Fibroblast of skin of back (primary cell): Measurements from ENCODE around the gene ZNF730. TPM values are rescaled to one million over a fixed set of nuclear protein-coding genes. Genes with fewer than 3 reads are reported as not detected.
"Not testable (repeated sequence)": the region's sequence is repeated elsewhere in the genome, so short reads cannot be mapped to it uniquely, and the experiment has no call there.

ENCODE experiments used
- DNase-seq: peaks from one replicate; pipeline ENCODE4 v3.0.0-alpha.2; 2013
- polyA plus RNA-seq, 2 experiments: library from polyadenylated mRNA; unstranded; fragments of 120-200 nt; gene quantifications; one replicate each; pipeline ENCODE4 v1.2.1, GENCODE V29; 2013; ENCODE audit not compliant: insufficient read length in 2 of 2

Gene ZNF730
- polyA plus RNA-seq (2013, experiment 1 of 2; ENCODE audit: insufficient read length): 0.99 TPM
- 0.34 TPM for polyA plus RNA-seq (2013, experiment 2 of 2; ENCODE audit: insufficient read length)

DNA sequence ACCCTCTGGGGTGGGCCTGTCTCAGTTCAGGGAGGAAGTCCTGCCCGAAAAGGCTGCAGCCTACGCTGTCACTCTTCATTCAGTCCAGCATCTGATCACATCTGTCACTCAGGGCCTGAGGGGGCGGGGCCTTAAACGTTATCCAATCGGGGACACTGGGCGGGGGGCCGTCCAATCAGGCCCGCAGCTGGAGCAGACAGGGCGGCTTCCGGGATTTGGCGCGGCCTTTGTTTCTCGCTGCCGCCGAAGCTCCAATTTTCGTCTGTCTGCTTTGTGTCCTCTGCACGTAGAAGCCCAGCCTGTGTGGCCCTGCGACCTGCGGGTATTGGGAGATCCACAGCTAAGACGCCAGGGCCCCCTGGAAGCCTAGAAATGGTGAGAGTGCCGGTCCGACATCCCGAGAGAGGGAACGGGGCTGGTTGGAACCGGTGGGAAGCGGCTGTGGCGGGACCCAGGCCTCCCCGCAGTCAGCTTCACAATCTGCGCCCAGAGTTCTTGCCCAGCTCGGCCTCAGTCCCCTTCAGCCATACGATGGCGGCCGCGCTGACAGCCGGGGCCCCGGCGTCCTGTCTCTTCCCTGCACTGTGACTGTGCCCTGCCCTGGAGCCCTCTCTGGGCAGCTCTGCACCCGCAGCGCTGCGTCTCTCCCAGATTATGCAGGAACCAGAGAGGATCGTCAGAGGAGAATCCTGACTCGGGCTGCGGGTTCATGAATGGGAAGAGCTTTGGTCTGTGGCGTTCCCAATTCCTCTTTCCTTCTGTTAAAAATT, at the start of gene ZNF730:
TSS of gene ZNF730 (plus strand) at position 224 of the 770 bp plus-strand sequence. CDS start at position 373, 149 bp downstream.
- peak; percentile 80 for DNase-seq

DNA sequence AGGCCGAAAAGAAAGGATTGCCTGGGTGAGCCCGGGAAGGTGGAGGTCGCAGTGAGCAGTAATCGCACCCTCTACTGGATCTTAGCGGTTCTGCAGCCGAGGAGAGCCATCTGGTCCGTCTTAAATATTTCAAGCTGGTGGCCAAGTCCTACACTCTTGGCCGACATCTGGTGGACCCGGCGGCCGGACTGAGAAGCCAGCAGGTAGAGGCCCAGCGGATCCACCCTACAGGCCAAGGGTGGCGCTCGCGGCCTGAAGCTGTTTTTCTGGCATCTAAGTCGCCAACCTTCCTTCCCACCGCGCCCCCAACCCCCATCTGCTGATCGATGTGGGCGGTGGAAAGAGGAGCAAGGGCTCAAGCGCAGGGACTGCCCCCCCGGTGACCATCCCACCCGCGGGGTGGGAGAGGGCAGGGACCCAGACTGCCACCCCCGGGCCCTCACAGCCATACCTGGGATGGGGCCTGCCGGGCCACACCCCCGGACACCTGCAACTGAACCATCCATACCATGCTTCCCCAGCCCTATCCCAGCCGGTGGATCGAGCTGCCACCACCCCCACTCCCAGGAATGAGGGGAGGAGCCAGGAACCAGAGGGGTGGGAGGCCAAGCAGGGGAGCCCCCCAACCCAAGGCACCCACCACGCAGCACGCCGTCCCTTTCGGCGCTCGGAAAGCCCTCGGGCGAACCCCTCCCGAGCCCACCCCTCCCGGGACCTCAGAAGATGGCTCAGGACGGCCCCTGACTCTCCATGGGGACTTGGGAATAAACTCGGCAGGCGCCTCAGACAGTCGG, 46.3 kb upstream of the ZNF730 start:
- DNase-seq: peak; percentile 33

DNA sequence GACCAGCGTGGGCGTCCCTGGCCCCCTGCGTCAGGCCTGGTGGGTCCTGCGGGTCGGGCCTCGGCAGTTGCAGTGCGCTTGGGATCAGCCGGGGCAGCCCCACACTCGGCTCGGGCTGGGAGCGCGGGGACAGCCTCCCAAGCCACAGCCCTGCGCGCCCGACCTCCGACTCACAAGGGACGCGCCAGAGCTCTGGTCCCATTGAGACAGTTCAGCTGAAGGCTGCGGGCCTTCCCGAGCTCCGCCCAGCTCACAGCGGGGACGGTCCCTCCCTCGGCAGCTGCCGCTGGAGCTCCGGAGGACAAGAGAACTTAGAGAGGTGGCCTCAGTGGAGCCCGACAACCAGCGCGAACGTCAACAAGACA, 45.7 kb upstream of the ZNF730 start:
- DNase-seq: peak; percentile 37

DNA sequence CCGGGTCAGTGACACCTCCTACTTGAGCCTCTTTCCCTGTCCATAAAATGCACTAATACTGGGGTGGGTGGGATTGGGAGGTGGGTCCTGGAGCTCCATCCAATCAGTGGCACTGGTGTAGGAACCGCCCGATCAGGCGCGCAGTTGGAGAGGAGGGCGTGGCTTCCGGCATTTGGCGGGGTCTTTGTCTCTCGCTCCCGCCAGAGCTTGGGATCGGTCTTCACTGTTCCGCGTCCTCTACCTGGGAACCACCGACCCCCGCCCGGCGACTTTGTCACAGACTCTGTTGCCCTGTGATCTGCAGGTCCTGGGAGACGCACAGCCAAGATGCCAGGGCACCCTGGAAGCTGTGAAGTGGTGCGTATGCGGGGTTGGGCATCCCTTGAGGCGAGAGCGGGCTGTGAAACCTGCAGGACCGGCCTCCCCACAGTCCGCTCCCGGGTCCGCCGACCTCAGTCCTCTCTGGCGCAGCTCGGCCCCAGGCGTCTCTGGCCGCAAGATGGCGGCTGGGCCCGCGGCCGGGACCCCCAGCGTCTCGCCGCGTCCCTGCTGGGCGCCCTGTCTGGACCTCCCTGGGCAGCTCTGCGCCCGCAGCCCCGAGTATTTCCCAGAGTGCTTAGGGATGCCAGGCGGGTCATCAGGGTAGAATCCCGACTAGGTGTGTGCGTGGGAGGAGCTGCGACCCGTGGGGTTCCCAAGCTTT, 41.6 kb upstream of the ZNF730 start:
- DNase-seq: peak; percentile 77

DNA sequence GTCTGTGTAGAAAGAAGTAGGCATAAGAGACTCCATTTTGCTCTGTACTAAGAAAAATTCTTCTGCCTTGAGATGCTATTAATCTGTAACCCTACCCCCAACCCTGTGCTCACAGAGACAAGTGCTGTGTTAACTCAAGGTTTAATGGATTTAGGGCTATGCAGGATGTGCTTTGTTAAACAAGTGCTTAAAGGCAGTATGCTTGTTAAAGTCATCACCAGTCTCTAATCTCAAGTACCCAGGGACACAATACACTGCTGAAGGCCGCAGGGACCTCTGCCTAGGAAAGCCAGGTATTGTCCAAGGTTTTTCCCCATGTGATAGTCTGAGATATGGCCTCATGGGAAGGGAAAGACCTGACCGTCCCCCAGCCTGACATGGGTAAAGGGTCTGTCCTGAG, 39.0 kb upstream of the ZNF730 start:
- not testable (repeated sequence) for DNase-seq

DNA sequence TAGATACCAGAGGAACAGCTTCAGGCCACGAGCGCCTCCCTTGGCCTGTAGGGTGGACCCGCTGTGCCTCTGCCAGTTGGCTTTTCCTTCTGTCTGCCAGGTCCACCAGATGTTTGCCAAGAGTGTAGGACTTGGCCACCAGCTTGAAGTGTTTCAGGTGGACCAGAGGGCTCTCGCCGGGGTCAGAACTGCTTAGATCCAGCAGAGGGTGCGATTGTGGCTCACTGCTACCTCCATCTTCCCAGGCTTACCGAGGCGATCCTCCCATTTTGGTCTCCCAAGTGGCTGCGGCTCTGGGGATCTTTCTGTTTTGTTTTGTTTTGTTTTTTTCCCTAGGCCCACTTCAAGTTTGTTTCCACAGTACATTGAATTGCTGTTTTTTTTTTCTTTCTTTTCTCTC, 23.0 kb upstream of the ZNF730 start:
- DNase-seq: no peak

DNA sequence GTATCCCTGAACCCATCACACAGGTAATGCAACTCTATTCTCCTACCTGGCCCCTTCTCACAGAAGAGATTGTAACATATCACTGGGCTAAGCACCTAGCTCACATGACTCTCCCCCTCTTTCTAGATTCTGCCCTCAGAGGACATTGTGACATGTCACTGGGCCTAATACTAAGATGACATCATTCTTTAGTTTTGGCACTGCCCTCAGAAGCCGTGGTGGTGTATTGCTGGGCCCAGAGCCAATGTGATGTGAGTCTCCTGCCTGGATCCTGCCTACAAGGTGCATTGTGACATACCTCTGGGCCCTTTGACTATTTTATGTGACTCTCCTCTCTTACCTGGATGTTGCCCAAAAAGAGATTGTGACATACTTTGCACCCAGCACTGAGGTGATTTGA, 21.4 kb upstream of the ZNF730 start:
- no peak for DNase-seq

DNA sequence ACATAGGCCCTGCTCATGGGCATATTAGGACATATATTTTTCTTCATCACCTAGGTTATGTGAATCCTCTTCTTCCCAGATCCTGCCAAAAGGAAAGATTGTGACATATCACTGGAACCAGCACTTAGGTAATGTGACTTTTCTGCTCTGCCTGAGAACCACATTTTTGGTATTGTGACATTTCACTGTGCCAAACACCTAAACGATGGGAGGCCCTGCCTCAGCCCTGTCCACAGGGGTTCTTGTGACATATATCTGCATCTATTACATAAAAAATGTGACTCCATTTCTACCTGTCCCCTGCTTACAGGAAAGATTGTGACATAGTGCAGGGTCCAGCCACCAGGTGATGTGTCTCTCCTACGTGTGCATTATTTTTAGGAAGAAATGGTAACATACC, 18.5 kb upstream of the ZNF730 start:
- no peak for DNase-seq

DNA sequence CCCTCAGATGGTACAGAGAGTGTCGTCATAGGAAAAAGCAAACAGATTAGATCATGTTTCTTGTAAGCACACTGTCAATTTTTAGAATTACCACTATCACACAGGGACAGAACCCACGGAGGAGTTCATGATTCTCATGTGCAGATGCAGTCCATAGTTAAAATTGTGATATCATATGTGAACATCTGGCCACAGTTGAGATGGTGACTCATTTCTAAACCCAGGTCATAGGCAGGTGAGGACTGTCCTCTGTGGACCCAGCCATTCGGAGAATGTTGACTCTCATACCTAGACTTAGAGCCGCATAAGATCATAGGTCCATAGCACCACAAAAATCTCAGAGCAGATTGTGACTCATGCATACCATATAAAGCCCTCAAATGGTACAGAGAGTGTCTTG, 17.8 kb upstream of the ZNF730 start:
- DNase-seq: no peak

DNA sequence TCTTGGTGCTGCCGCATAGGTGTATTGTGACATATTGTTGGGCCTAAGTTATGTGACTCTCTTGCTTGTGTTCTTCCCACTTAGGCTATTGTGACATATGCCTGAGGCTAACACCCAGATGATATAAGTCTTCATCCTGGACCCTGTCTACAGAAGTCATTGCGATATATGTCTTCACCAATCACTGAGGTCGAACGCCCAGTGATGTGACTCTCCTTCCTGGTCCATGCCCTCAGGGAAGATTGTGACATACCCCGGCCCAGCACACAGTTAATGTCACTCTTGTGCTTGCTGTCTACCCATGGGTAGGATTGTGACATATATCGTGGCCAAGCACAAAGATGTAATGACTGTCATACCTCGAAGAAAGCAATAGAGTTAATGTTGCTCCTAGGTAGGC, 16.9 kb upstream of the ZNF730 start:
- no peak for DNase-seq

DNA sequence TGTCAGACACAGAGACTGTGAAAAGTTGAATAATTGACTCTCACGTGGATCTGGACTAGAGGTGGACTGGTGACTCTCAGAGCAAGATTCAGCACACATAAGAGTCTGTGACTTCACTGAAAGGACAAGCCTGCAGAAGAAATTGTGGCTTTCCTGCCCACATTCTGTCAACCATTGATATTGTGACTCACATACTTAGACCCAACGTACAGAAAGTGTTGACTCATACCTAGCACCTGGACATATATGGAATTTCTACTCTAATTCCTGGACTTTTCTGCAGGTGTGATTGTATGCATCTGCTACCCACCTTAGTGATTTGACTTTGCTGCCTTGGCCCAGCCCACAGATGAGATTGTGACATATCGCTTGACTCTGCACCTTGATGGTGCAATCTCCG, 15.6 kb upstream of the ZNF730 start:
- no peak for DNase-seq

DNA sequence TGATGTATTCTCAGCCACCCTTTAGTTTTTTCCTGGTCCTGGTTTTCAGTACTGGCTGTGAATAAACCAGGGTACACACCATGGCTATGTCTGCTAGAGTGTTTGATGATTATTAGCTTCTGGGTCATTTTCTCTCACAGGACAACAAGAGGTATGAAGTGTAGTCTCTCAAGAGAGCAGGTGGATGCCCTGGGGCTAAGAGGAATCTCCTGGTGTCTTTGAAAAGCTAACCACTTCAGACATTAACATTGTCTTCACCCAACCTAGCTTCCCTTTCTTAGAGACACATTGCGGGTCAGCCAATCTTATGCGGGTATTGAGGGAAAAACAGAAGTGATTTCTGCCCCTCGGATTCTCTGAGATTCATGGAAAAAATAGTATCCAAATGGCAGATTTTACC, 1.6 kb downstream of the ZNF730 start:
- DNase-seq: no peak

DNA sequence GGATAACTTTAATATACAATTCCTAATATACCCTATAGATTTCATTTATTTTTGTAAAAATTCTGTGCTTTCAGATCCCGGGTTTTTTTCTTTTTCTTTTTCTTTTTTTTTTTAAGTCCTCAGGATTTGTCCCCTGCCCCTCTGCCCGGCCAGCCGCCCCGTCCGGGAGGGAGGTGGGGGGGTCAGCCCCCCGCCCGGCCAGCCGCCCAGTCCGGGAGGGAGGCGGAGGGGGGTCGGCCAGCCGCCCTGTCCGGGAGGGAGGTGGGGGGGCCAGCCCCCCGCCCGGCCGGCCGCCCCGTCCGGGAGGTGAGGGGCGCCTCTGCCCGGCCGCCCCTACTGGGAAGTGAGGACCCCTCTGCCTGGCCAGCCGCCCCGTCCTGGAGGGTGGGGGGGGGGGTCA, 17.4 kb downstream of the ZNF730 start:
- DNase-seq: not testable (repeated sequence)

DNA sequence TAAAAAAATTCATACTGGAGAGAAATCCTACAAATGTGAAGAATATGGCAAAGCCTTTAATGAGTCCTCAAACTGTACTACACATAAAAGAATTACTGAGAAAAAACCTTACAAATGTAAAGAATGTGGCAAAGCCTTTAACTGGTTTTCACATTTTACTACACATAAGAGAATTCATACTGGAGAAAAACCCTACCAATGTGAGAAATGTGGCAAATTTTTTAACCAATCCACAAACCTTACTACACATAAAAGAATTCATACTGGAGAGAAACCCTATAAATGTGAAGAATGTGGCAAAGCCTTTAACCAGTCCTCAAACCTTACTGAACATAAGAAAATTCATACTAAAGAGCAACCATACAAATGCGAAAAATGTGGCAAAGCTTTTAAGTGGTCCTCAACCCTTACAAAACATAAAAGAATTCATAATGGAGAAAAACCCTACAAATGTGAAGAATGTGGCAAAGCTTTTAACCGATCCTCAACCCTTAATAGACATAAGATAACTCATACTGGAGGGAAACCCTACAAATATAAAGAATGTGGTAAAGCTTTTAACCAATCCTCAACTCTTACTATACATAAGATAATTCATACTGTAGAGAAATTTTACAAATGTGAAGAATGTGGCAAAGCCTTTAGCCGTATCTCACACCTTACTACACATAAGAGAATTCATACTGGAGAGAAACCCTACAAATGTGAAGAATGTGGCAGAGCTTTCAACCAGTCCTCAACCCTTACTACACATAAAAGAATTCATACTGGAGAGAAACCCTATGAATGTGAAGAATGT, 29.0 kb downstream of the ZNF730 start:
- DNase-seq: no peak

DNA sequence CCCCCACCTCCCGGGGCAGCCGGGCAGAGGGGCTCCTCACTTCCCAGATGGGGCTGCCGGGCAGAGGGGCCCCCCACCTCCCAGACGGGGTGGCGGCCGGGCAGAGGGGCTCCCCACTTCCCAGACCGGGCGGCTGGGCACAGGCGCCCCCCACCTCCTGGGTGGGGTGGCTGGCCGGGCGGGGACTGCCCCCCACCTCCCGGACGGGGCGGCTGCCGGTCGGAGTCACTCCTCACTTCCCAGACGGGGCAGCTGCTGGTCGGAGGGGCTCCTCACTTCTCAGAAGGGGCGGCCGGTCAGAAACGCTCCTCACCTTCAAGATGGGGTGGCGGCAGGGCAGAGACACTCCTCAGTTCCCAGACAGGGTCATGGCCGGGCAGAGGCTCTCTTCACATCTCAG, 43.9 kb downstream of the ZNF730 start:
- no peak for DNase-seq

DNA sequence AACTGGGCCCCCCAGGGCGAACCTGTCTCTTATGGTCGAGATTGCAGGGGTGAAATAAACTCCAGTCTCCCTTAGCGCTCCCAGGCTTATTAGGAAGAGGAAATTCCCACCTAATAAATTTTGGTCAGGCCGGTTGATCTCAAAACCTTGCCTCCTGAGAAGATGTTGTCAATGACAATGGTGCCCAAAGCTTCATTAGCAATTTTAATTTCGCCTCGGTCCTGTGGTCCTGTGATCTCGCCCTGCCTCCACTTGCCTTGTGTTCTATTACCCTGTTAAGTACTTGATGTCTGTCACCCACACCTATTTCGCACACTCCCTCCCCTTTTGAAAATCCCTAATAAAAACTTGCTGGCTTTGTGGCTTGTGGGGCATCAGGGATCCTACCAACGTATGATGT, 51.5 kb downstream of the ZNF730 start:
- not testable (repeated sequence) for DNase-seq

DNA sequence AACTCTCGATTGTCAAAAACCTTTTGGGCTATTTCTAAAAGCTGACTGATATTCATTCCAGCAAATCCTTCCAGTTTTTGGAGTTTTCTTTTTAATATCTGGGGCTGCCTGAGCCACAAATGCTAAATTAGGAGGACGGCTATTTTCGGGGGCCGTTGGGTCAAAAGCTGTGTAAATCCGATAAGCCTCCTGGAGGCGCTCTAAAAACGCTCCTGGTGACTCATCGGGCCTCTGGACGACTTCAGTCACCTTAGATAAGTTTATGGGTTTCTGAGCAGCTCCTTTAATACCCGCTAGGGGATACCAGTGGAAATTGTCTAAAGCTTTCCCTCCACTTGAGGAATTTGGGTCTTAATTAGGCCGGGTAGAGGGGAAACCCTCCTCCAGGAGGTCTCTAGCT, 66.4 kb downstream of the ZNF730 start:
- DNase-seq: no peak

DNA sequence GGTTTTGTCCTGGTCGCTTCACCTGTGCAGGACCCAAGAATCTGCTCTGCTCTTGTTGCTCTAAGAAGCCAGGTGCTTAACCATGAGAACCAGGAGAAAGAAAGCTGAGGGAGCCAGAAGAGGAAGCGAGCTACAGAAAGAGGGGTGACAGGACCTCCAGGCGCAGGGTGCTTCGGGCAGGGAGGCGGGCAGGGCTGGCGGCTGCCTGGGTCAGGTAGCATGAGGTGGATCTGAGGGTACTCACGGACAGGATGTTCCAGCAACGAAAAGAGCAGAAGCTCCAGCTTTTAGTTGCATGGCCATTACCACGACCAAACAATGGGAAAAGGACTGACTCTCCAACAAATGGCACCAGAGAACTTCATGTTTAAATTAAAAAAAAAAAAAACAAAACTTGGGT, 73.5 kb downstream of the ZNF730 start:
- DNase-seq: no peak
